HepG2 (cell line): ENCODE results near the gene SLCO3A1. TPM values are rescaled to one million over a fixed set of nuclear protein-coding genes. Genes with fewer than 3 reads are reported as not detected.

Experiments
- ATAC-seq: fragments of 200-7000 bp; cut with Tn5 transposase; 3 replicates; pipeline ENCODE4 v1.9.1; 2020; ENCODE audit warnings: mild to moderate bottlenecking, moderate library complexity
- BruUV-seq: library from RNA; stranded (reverse); fragments of 400-500 nt; replicated peaks from 2 replicates; lab custom pipeline; 2021; lab: Mats Ljungman, UMichigan
- CTCF ChIA-PET: fragments of 300-600 bp; formaldehyde crosslinking; extraction: SDS; loops from one replicate; lab custom pipeline; 2021; ENCODE audit warnings: low total read pairs, inconsistent platforms, low intra/inter-chr PET ratio; lab: Yijun Ruan, JAX
- POLR2A ChIA-PET: fragments of 350-600 bp; sonication (Branson Sonifier 250); formaldehyde crosslinking; loops from one replicate; lab custom pipeline; 2020; ENCODE audit warnings: antibody characterized with exemption, inconsistent platforms; lab: Yijun Ruan, JAX
- DNase-seq: peaks from one replicate; pipeline ENCODE4 v3.0.0-alpha.2; 2015; ENCODE audit warnings: low spot score
- FAIRE-seq: peaks from 3 replicates; lab custom pipeline; 2011; peaks lifted over from hg19 to GRCh38; lab: Jason Lieb, UNC
- H2AFZ ChIP-seq: one replicate; pipeline ENCODE4 v1.6.1; 2011; ENCODE audit warnings: low read length, inconsistent platforms
- H3K27ac ChIP-seq: fragments of 300-600 bp; 3 replicates; pipeline ENCODE4 v1.8.0; 2011; ENCODE audit warnings: mixed run types, mild to moderate bottlenecking, mixed read lengths, low read length, inconsistent platforms; ENCODE audit not compliant: insufficient read depth; ENCODE audit errors: extremely low read length
- H3K27me3 ChIP-seq, 2 experiments: fragments of 200-600 bp in 1 of 2; 2 replicates in 1 of 2; 3 replicates in 1 of 2; pipeline versions ENCODE4 v1.6.0 to v1.8.0; 2011; ENCODE audit warnings: low read length in 2 of 2, mild to moderate bottlenecking in 2 of 2, moderate library complexity in 2 of 2, inconsistent platforms in 1 of 2; ENCODE audit not compliant: insufficient read depth in 2 of 2, control insufficient read depth in 1 of 2
- H3K36me3 ChIP-seq, 2 experiments: fragments of 200-600 bp in 1 of 2; replicated peaks in 1 of 2; 2 replicates in 1 of 2; 3 replicates in 1 of 2; pipeline versions ENCODE4 v1.5.1 to v1.8.0; 2011; ENCODE audit warnings: low read length in 2 of 2, inconsistent platforms in 1 of 2; ENCODE audit not compliant: insufficient read depth in 2 of 2, control insufficient read depth in 1 of 2
- H3K4me1 ChIP-seq: 2 replicates; pipeline ENCODE4 v1.5.1; 2012; ENCODE audit warnings: low read length, inconsistent platforms; ENCODE audit not compliant: insufficient read depth
- H3K4me2 ChIP-seq: 2 replicates; pipeline ENCODE4 v1.6.0; 2011; ENCODE audit warnings: low read depth, low read length, inconsistent platforms
- H3K4me3 ChIP-seq, 3 experiments: fragments of 200-600 bp in 1 of 3; sonication (generic), shearing (Covaris generic) in 1 of 3; replicated peaks in 1 of 3; 2 replicates each; pipeline ENCODE4 v1.5.1; 2011 to 2016; ENCODE audit warnings: low read length in 3 of 3, inconsistent platforms in 2 of 3, low read depth in 2 of 3, mild to moderate bottlenecking in 2 of 3, control low read depth in 1 of 3, mixed read lengths in 1 of 3; ENCODE audit not compliant: insufficient read depth in 1 of 3
- H3K79me2 ChIP-seq: one replicate; pipeline ENCODE4 v1.6.1; 2011; ENCODE audit warnings: low read length, inconsistent platforms; ENCODE audit not compliant: insufficient read depth
- H3K9ac ChIP-seq: 2 replicates; pipeline ENCODE4 v1.6.0; 2011; ENCODE audit warnings: mild to moderate bottlenecking, low read depth, low read length, inconsistent platforms; ENCODE audit not compliant: insufficient read depth
- H3K9me3 ChIP-seq: 2 replicates; pipeline ENCODE4 v1.5.1; 2012; ENCODE audit warnings: mild to moderate bottlenecking, low read length
- H4K20me1 ChIP-seq: 2 replicates; pipeline ENCODE4 v1.6.0; 2011; ENCODE audit warnings: inconsistent platforms, mild to moderate bottlenecking, low read length, moderate library complexity; ENCODE audit not compliant: insufficient read depth
- AHDC1 ChIP-seq: sonication (generic); formaldehyde crosslinking; IDR thresholded peaks from 2 replicates; pipeline ENCODE4 v1.5.1; 2020; ENCODE audit warnings: mild to moderate bottlenecking, missing genetic modification reagents, borderline replicate concordance
- ATF1 ChIP-seq: IDR thresholded peaks from 2 replicates; pipeline ENCODE4 v1.6.1; 2016; ENCODE audit warnings: mild to moderate bottlenecking, control low read depth
- MATR3 ChIP-seq: sonication (generic); formaldehyde crosslinking; IDR thresholded peaks from 2 replicates; pipeline ENCODE4 v1.4.0; 2020; ENCODE audit warnings: missing genetic modification reagents
- NFE2L1 ChIP-seq: sonication (generic); formaldehyde crosslinking; IDR thresholded peaks from 2 replicates; pipeline ENCODE4 v1.4.0; 2020; ENCODE audit warnings: missing genetic modification reagents, mild to moderate bottlenecking, borderline replicate concordance
- PRDM10 ChIP-seq: sonication (generic); formaldehyde crosslinking; IDR thresholded peaks from 2 replicates; pipeline ENCODE4 v1.4.0; 2020; ENCODE audit warnings: low read depth, missing genetic modification reagents
- SALL1 ChIP-seq: sonication (generic); formaldehyde crosslinking; IDR thresholded peaks from 2 replicates; pipeline ENCODE4 v1.8.0; 2022; ENCODE audit warnings: mild to moderate bottlenecking, missing genetic modification reagents
- ZNF136 ChIP-seq: sonication (generic); formaldehyde crosslinking; IDR thresholded peaks from 2 replicates; pipeline ENCODE4 v1.8.1; 2022; ENCODE audit warnings: low read depth, mild to moderate bottlenecking, moderate library complexity, missing genetic modification reagents
- ZNF225 ChIP-seq: sonication (generic); formaldehyde crosslinking; IDR thresholded peaks from 2 replicates; pipeline ENCODE4 v1.4.0; 2020; ENCODE audit warnings: mild to moderate bottlenecking, missing genetic modification reagents
- ZNF367 ChIP-seq: sonication (generic); formaldehyde crosslinking; IDR thresholded peaks from 2 replicates; pipeline ENCODE4 v1.4.0; 2020; ENCODE audit warnings: missing genetic modification reagents, borderline replicate concordance
- ZNF781 ChIP-seq: sonication (generic); formaldehyde crosslinking; IDR thresholded peaks from 2 replicates; pipeline ENCODE4 v1.5.1; 2020; ENCODE audit warnings: borderline replicate concordance, mild to moderate bottlenecking, missing genetic modification reagents; ENCODE audit errors: not compliant biosample characterization
- ZNF883 ChIP-seq: sonication (generic); formaldehyde crosslinking; IDR thresholded peaks from 2 replicates; pipeline ENCODE4 v1.5.1; 2020; ENCODE audit warnings: mild to moderate bottlenecking, missing genetic modification reagents; ENCODE audit errors: not compliant biosample characterization
- ZSCAN20 ChIP-seq: sonication (generic); formaldehyde crosslinking; IDR thresholded peaks from 2 replicates; pipeline ENCODE4 v1.4.0; 2020; ENCODE audit warnings: missing genetic modification reagents, mild to moderate bottlenecking, borderline replicate concordance
- WGBS: methylation state at CpG from one replicate; pipeline ENCODE4 v1.1.6; 2017; ENCODE audit warnings: low lambda C conversion rate; 5-methylcytosine and 5-hydroxymethylcytosine counted together
- in situ Hi-C: cut with HindIII; loops from 2 replicates; pipeline ENCODE4 v1.10.0; 2017; ENCODE audit warnings: low pct_unique_long_range_greater_than_20kb; ENCODE audit not compliant: extremely low pct_ligation_motif_present
- intact Hi-C: fragments of 100-400 bp; cut with micrococcal nuclease; formaldehyde crosslinking; loops from one replicate; pipeline ENCODE4 v1.10.0; 2022; ENCODE audit not compliant: unreplicated experiment
- polyA plus RNA-seq, 8 experiments: library from polyadenylated mRNA; depleted of rRNA in 3 of 8; stranded (reverse) in 7 of 8; unstranded in 1 of 8; fragments of >200 nt; fragmentation: Illumina TruSeq in 4 of 8; extraction: Trizol in 4 of 8; gene quantifications; 2 replicates each; pipeline versions ENCODE4 v1.2.1 to v1.2.3, GENCODE V29; 2011 to 2016; ENCODE audit warnings: low read depth in 4 of 8, missing spikeins in 1 of 8, mixed read lengths in 1 of 8; ENCODE audit not compliant: insufficient read depth in 1 of 8
- total RNA-seq, 5 experiments: library from RNA; depleted of rRNA; stranded (reverse); fragments of >200 nt; fragmentation: Illumina TruSeq; extraction: Trizol; gene quantifications; 2 replicates each; pipeline ENCODE4 v1.2.3, GENCODE V29; 2016; ENCODE audit warnings: low read depth in 1 of 5

Gene SLCO3A1
- total and polyA plus RNA-seq, 2 of the 13 experiments (the other 11 are each of a cell fraction or from before 2014, with no cell fraction given): 0.02 TPM; not detected in 1

GRCh38 chr15:91871837-91872236 is 18.3 kb downstream of the SLCO3A1 start:
- POLR2A ChIA-PET: no interaction called here
- DNase-seq: no peak
- BruUV-seq: no TSS peak
- H3K36me3 ChIP-seq: no peaks in the 10 kb centered on the region
- H3K4me1 ChIP-seq: no peaks in the 10 kb centered on the region
- intact Hi-C loops (no loop called here), in situ Hi-C loops (no loop called here)
- H2AFZ ChIP-seq: no peak overlapping the region
- no peak for ATAC-seq
- H3K4me3 ChIP-seq: no peak overlapping the region
- CTCF ChIA-PET: no interaction called here
- FAIRE-seq: no peak
- no peaks in the 10 kb centered on the region for H3K27me3 ChIP-seq
- TF ChIP-seq ATF1 (no peak), NFE2L1 (CRISPR knock-in tag) (no peak), ZNF781 (CRISPR knock-in tag) (no peak), MATR3 (CRISPR knock-in tag) (no peak), ZNF136 (CRISPR knock-in tag) (no peak), ZSCAN20 (CRISPR knock-in tag) (no peak), PRDM10 (no peak), SALL1 (CRISPR knock-in tag) (no peak), ZNF367 (CRISPR knock-in tag) (no peak), AHDC1 (CRISPR knock-in tag) (no peak), ZNF225 (CRISPR knock-in tag) (no peak), ZNF883 (CRISPR knock-in tag) (no peak)
- no peak overlapping the region for H3K4me2 ChIP-seq
- WGBS: 40% methylated on average over 5 of the region's 5 CpGs
- no peaks in the 10 kb centered on the region for H4K20me1 ChIP-seq
- H3K9me3 ChIP-seq: no peaks in the 10 kb centered on the region
- no peaks in the 10 kb centered on the region for H3K79me2 ChIP-seq
- no peak overlapping the region for H3K27ac ChIP-seq
- no peak overlapping the region for H3K9ac ChIP-seq
